ENCODE measurements around the gene SLC2A3.
"Not testable (repeated sequence)": the region's sequence is repeated elsewhere in the genome, so short reads cannot be mapped to it uniquely, and the experiment has no call there.

Gene SLC2A3

GRCh38 chr12:7935590-7936581 is at the start of gene SLC2A3:
Gene SLC2A3, minus strand, starts transcription at chr12:7936187. Its CDS starts 153 bp downstream, at chr12:7936034.
- peak; percentile 89 for DNase-seq

GRCh38 chr12:7984900-7985299 is 48.9 kb upstream of the SLC2A3 start:
- DNase-seq = no peak

- not testable (repeated sequence) for DNase-seq
These were observed 47.5 kb upstream of the SLC2A3 start for GRCh38 chr12:7983460-7983859.

DNA sequence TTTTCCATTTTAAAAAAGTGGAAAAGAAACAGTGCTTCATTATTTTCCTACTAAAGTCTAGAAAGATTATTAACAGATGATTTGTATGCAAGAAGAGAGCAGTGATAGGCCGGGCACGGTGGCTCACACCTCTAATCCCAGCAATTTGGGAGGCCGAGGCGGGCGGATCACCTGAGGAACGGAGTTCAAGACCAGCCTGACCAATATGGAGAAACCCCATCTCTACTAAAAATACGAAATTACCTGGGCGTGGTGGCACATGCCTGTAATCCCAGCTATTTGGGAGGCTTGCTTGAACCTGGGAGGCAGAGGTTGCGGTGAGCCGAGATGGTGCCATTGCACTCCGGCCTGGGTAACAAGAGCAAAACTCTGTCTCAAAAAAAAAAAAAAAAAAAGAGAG is 47.0 kb upstream of the SLC2A3 start:
- DNase-seq = not testable (repeated sequence)

DNA sequence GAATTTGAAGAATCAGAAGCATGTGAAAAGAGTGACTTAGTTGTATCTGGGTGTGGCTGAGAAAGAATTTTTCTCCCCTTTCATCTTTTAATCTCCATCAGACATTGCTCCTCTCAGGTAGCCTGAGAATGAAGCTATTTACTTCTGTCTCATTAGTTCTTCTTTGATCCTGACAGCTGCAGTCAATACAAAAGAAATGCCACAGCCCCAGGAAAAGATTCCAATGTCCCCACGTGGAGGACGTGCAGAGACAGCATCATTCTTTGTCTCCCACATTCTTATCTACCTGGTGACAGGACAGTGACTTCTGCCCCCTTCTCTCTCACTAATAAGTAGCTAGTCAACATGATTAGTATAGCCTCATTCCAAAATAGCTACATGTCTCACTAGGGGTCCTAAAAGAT is 46.3 kb upstream of the SLC2A3 start:
- DNase-seq = not testable (repeated sequence)

GRCh38 chr12:7981446-7981845 is 45.5 kb upstream of the SLC2A3 start:
- DNase-seq = no peak

GRCh38 chr12:7977351-7978124 is 41.6 kb upstream of the SLC2A3 start:
- DNase-seq = not testable (repeated sequence)

DNA sequence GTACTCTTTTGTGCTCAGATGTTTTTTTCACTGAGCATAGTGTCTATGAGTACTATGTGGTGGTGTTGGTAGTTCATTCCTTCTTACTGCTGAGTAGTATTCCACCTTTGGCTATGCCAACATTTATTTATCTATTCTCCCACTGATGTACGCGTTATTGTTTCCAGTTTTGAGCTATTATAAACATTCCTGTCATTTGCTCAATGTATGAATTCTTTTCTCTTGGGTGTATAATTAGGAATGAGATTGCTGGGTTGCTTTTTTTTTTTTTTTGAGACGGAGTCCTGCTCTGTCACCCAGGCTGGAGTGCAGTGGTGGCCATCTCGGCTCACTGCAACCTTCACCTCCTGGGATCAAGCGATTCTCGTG is 37.5 kb upstream of the SLC2A3 start:
- no peak for DNase-seq

DNA sequence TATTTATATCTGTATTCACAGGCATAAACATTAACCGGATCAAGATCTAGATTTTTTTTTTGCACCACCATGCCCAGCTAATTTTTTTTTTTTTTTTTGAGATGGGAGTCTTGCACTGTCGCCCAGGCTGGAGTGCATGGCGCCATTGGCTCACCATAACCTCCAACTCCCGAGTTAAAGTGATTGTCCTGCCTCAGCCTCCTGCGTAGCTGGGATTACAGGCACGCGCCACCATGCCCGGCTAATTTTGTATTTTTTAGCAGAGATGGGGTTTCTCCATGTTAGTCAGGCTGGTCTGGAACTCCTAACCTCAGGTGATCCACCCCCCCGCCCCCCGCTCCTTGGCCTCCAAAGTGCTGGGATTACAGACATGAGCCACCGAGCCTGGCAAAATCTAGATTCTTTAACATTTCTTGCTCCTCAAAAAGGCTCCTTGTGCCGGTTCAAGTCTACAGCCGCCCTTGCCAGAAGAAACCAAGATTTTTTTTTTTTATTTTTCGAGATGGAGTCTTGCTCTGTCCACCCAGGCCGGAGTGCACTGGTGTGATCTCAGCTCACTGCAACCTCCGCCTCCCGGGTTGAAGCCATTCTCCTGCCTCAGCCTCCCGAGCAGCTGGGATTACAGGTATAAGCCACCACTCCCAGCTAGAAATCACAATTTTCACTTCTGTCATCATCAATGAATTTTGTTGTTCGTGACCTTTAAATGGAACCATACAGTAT is 36.9 kb upstream of the SLC2A3 start:
- no peak for DNase-seq

- DNase-seq = not testable (repeated sequence)
These were observed 36.3 kb upstream of the SLC2A3 start for GRCh38 chr12:7972269-7972668.

DNA sequence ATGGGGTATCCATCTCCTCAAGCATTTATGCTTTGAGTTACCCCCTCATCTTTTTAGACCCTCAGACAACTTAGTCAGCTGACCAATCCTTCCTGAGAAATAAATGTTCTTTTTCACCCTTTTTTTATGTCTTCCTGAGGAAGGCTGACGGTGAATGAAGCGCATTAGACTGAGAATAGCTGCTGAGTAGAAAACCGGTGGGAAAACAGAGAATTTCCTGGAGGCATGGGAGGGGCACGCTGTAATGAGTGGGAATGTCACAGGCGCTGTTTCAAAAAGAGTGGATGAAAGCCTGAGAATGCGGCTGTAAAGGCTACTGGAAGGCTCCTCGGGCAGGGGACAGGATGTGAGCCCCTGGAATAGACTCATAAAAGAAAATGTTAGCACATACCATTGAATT is 35.8 kb upstream of the SLC2A3 start:
- DNase-seq = not testable (repeated sequence)

GRCh38 chr12:7970475-7971252 is 34.7 kb upstream of the SLC2A3 start:
- peak; percentile 97 for DNase-seq

GRCh38 chr12:7966563-7966962 is 30.6 kb upstream of the SLC2A3 start:
- peak; percentile 65 for DNase-seq

GRCh38 chr12:7964669-7965068 is 28.7 kb upstream of the SLC2A3 start:
- not testable (repeated sequence) for DNase-seq

DNA sequence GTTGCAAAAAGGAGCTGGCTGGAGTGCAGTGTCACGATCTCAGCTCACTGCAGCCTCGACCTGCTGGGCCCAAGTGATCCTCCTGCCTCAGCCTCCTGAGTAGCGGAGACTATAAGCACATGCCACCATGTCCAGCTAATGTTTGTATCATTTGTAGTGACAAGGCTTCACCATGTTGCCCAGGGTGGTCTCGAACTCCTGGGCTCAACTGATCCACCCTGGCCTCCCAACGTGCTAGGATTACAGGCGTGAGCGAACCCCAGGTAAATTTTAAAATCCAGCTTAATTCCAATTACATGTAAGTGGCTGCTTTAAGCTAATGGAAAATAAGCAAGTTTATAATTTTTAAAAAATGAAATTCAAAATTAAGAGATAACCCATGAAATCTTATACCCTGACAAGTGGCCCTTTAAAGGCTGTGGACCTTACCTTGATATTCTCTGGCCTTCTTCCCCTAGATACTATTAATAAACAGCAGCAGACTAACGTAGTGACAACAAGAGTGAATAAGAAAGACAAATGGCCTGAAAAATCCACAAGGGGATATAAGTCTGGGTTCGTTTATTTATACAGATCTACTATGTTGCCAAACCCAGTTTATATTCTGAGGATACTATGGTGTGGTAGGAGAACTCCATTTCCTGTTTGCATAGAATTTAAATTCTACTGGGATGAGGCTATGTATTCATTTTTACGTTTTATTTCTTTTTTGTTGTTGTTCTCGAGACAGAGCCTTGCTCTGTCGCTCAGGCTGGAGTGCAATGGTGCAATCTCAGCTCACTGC is 25.6 kb upstream of the SLC2A3 start:
- DNase-seq = no peak

DNA sequence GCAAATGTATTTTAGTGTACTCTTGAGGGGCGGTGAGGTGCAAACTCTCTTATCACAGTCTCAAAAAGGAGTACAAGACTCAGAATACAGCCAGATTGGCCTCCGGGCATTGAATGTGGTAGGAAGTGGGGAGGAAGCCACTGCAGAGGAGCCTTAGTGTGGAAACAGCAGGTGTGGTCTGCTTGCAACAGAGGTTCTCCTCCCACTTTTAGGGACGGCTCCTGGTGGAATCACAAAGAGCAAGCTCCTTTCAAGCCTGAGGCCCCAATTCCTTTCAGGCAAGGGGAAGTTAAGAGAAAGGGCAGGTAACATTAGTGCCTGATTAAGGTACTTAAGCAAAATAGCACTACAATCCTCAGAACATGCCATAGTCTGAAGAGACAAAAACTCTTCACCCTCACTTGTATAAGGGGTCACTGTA is 23.7 kb upstream of the SLC2A3 start:
- peak; percentile 79 for DNase-seq

DNA sequence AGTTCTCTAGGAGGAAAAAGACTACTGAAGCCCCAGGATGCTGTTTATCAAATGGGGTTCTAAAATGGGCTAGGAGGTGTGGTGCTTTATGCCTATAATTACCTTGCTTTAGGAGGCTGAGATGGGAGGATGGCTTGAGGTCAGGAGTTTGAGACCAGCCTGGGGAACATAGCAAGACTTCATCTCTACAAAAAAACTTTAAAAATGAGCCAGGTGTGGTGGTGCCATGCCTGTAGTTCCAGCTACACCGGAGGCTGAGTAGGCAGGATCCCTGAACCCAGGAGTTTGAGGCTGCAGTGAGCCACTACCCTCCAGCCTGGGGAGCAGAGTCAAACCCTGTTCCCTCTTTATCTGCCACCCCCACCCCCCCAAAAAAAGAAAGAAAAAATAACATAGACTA is 23.3 kb upstream of the SLC2A3 start:
- DNase-seq = no peak

- DNase-seq = not testable (repeated sequence)
These were observed 18.9 kb upstream of the SLC2A3 start for GRCh38 chr12:7954877-7955276.

GRCh38 chr12:7954418-7954817 is 18.4 kb upstream of the SLC2A3 start:
- not testable (repeated sequence) for DNase-seq

DNA sequence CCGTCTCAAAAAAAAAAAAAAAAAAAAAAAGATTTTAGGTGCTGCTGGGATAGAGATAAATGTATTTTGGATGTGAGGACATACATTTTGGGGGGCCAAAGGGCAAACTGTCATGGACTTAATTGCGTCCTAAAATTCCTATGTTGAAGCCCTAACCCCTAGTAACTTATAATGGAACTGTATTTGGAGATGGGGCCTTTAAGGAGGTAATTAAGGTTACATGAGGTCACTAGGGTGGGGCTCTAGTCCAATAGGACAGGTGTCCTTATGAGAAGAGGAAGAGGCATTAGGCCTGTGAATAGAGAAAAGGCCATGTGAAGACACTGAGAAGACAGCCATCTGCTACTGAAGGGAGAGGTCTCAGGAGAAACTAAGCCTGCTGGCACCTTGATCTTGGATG is 17.9 kb upstream of the SLC2A3 start:
- not testable (repeated sequence) for DNase-seq

DNA sequence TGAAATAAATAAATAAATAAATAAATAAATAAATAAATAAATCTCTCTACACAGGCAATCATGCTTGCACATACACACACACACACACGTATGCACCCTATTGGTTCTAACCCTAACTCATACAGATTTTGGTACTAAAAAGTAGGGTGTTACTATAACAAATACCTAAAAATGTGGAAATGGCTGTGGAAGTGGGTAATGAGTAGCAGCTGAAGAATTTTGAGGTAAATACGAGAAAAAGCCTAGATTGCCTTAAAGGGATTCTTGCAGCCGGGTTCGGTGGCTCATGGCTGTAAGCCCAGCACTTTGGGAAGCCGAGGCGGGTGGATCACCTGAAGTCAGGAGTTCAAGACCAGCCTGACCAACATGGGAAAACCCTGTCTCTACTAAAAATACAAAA is 15.7 kb upstream of the SLC2A3 start:
- no peak for DNase-seq
